Tibial nerve (tissue), 3 donors: ENCODE data around the gene MDGA2.

ENCODE experiments used
- POLR2A ChIP-seq, 2 donors: fragments of 450-650 bp; IDR thresholded peaks; one replicate each; pipeline ENCODE4 v1.6.1; 2017; ENCODE audit warnings: antibody characterized with exemption in 2 of 2, mild to moderate bottlenecking in 2 of 2, moderate library complexity in 2 of 2
- TF ChIP-seq, protein P1 (sequence below), 5 experiments: fragments of 200-600 bp in 3 of 5; fragments of 450-650 bp in 2 of 5; sonication (generic) in 3 of 5; IDR thresholded peaks; one replicate each; pipeline ENCODE4 v1.5.1; 2016 to 2019; ENCODE audit warnings: antibody characterized with exemption in 5 of 5, mild to moderate bottlenecking in 3 of 5, moderate library complexity in 2 of 5

DNA sequence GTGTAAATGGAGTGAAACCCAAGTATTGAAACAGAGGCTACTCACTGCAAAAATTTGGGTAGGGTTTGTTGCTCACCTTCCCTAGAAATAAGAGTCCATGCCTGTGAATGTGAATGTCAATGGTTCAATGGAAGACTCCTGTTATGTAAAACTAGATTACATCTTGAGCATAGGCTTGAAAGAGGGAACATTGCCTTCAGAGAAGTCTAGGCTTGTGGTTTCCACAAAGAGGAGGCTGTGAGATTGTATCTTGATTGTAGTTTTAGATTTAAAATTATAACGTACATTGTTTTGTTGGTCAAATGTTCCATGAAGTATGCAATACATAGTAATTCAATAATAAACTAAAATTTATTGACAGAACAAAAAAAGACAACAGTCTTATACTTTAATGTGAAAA is 610.1 kb downstream of the MDGA2 start:
- TF ChIP-seq, protein P1, sequence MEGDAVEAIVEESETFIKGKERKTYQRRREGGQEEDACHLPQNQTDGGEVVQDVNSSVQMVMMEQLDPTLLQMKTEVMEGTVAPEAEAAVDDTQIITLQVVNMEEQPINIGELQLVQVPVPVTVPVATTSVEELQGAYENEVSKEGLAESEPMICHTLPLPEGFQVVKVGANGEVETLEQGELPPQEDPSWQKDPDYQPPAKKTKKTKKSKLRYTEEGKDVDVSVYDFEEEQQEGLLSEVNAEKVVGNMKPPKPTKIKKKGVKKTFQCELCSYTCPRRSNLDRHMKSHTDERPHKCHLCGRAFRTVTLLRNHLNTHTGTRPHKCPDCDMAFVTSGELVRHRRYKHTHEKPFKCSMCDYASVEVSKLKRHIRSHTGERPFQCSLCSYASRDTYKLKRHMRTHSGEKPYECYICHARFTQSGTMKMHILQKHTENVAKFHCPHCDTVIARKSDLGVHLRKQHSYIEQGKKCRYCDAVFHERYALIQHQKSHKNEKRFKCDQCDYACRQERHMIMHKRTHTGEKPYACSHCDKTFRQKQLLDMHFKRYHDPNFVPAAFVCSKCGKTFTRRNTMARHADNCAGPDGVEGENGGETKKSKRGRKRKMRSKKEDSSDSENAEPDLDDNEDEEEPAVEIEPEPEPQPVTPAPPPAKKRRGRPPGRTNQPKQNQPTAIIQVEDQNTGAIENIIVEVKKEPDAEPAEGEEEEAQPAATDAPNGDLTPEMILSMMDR (IDR thresholded peaks at IDR 0.05) = no peak
- no peak for TF ChIP-seq POLR2A (IDR thresholded peaks at IDR 0.05)
